ENCODE measurements around the gene PSME3.
"Not testable (repeated sequence)": the region's sequence is repeated elsewhere in the genome, so short reads cannot be mapped to it uniquely, and the experiment has no call there.

PSME3 gene

GRCh38 chr17:42866631-42867575 is 33.7 kb downstream of the PSME3 start:
- no peaks in the 10 kb centered on the region for H3K4me1 Mint-ChIP-seq (ENCODE audit: low read depth)

GRCh38 chr17:42867694-42868261 is 34.6 kb downstream of the PSME3 start:
- DNase-seq (ENCODE audit: low spot score); H3K9me3 Mint-ChIP-seq; H3K36me3 Mint-ChIP-seq (ENCODE audit: low read depth): not testable (repeated sequence)

More at GRCh38 chr17:42866631-42867575, 33.7 kb downstream of the PSME3 start:
- Mint-ChIP-seq H3K9me3 (no peaks in the 10 kb centered on the region), H3K4me3 (no peak overlapping the region), H3K36me3 (ENCODE audit: low read depth) (no peaks in the 10 kb centered on the region), H3K27me3 (ENCODE audit: low read depth) (peaks cover 5% of the 10 kb centered on the region), H3K27ac (no peak overlapping the region)
- no peak for DNase-seq (ENCODE audit: low spot score)

GRCh38 chr17:42868338-42868737 is 35.1 kb downstream of the PSME3 start:
- no peaks in the 10 kb centered on the region for H3K36me3 Mint-ChIP-seq (ENCODE audit: low read depth)
- H3K4me3 Mint-ChIP-seq = no peak overlapping the region
- peaks cover 5% of the 10 kb centered on the region for H3K27me3 Mint-ChIP-seq (ENCODE audit: low read depth)
- H3K4me1 Mint-ChIP-seq (ENCODE audit: low read depth) = no peaks in the 10 kb centered on the region
- no peaks in the 10 kb centered on the region for H3K9me3 Mint-ChIP-seq
- DNase-seq (ENCODE audit: low spot score) = no peak
- H3K27ac Mint-ChIP-seq = no peak overlapping the region

More at GRCh38 chr17:42867694-42868261, 34.6 kb downstream of the PSME3 start:
- not testable (repeated sequence) for H3K27me3 Mint-ChIP-seq (ENCODE audit: low read depth); H3K4me1 Mint-ChIP-seq (ENCODE audit: low read depth); H3K27ac Mint-ChIP-seq; H3K4me3 Mint-ChIP-seq

GRCh38 chr17:42871647-42872046 is 38.5 kb downstream of the PSME3 start:
- Mint-ChIP-seq H3K9me3 (no peaks in the 10 kb centered on the region), H3K36me3 (ENCODE audit: low read depth) (no peaks in the 10 kb centered on the region), H3K27me3 (ENCODE audit: low read depth) (peaks cover 3% of the 10 kb centered on the region), H3K4me3 (no peak overlapping the region), H3K27ac (no peak overlapping the region), H3K4me1 (ENCODE audit: low read depth) (no peaks in the 10 kb centered on the region)
- no peak for DNase-seq (ENCODE audit: low spot score)

- Mint-ChIP-seq H3K27me3 (ENCODE audit: low read depth) (no peaks in the 10 kb centered on the region), H3K4me1 (ENCODE audit: low read depth) (no peaks in the 10 kb centered on the region)
Measured at GRCh38 chr17:42872251-42872965, 39.2 kb downstream of the PSME3 start.

GRCh38 chr17:42873315-42873714 is 40.1 kb downstream of the PSME3 start:
- Mint-ChIP-seq H3K27ac (no peak overlapping the region), H3K4me3 (no peak overlapping the region), H3K4me1 (ENCODE audit: low read depth) (no peaks in the 10 kb centered on the region), H3K27me3 (ENCODE audit: low read depth) (peaks cover 2% of the 10 kb centered on the region), H3K9me3 (no peaks in the 10 kb centered on the region), H3K36me3 (ENCODE audit: low read depth) (no peaks in the 10 kb centered on the region)
- no peak for DNase-seq (ENCODE audit: low spot score)

More at GRCh38 chr17:42872251-42872965, 39.2 kb downstream of the PSME3 start:
- Mint-ChIP-seq H3K27ac (no peak overlapping the region), H3K9me3 (no peaks in the 10 kb centered on the region), H3K36me3 (ENCODE audit: low read depth) (no peaks in the 10 kb centered on the region), H3K4me3 (no peak overlapping the region)
- no peak for DNase-seq (ENCODE audit: low spot score)

GRCh38 chr17:42873932-42874695 is 40.9 kb downstream of the PSME3 start:
- not testable (repeated sequence) for H3K4me3 Mint-ChIP-seq; H3K4me1 Mint-ChIP-seq (ENCODE audit: low read depth); DNase-seq (ENCODE audit: low spot score); H3K9me3 Mint-ChIP-seq; H3K27ac Mint-ChIP-seq; H3K27me3 Mint-ChIP-seq (ENCODE audit: low read depth); H3K36me3 Mint-ChIP-seq (ENCODE audit: low read depth)

GRCh38 chr17:42877037-42877436 is 43.8 kb downstream of the PSME3 start:
- no peak for DNase-seq (ENCODE audit: low spot score)
- Mint-ChIP-seq H3K27me3 (ENCODE audit: low read depth) (peaks cover 2% of the 10 kb centered on the region), H3K9me3 (no peaks in the 10 kb centered on the region), H3K4me3 (no peak overlapping the region), H3K4me1 (ENCODE audit: low read depth) (no peaks in the 10 kb centered on the region), H3K27ac (no peak overlapping the region), H3K36me3 (ENCODE audit: low read depth) (no peaks in the 10 kb centered on the region)

GRCh38 chr17:42878123-42878880 is 45.1 kb downstream of the PSME3 start:
- H3K9me3 Mint-ChIP-seq = no peaks in the 10 kb centered on the region
- H3K36me3 Mint-ChIP-seq (ENCODE audit: low read depth) = no peaks in the 10 kb centered on the region
- no peak overlapping the region for H3K27ac Mint-ChIP-seq
- H3K4me3 Mint-ChIP-seq = no peak overlapping the region
- no peak for DNase-seq (ENCODE audit: low spot score)
- H3K4me1 Mint-ChIP-seq (ENCODE audit: low read depth) = no peaks in the 10 kb centered on the region
- peaks cover 2% of the 10 kb centered on the region for H3K27me3 Mint-ChIP-seq (ENCODE audit: low read depth)

- Mint-ChIP-seq H3K27me3 (ENCODE audit: low read depth) (peaks cover 2% of the 10 kb centered on the region), H3K9me3 (no peaks in the 10 kb centered on the region), H3K27ac (no peak overlapping the region), H3K4me3 (no peak overlapping the region), H3K4me1 (ENCODE audit: low read depth) (no peaks in the 10 kb centered on the region), H3K36me3 (ENCODE audit: low read depth) (no peaks in the 10 kb centered on the region)
- DNase-seq (ENCODE audit: low spot score) = no peak
Measured at GRCh38 chr17:42878924-42879595, 45.9 kb downstream of the PSME3 start.

- H3K4me3 Mint-ChIP-seq = no peak overlapping the region
- H3K4me1 Mint-ChIP-seq (ENCODE audit: low read depth) = no peaks in the 10 kb centered on the region
- H3K9me3 Mint-ChIP-seq = no peaks in the 10 kb centered on the region
- DNase-seq (ENCODE audit: low spot score) = no peak
- peaks cover 2% of the 10 kb centered on the region for H3K27me3 Mint-ChIP-seq (ENCODE audit: low read depth)
- H3K27ac Mint-ChIP-seq = no peak overlapping the region
- no peaks in the 10 kb centered on the region for H3K36me3 Mint-ChIP-seq (ENCODE audit: low read depth)
Measured at GRCh38 chr17:42879596-42879985, 46.4 kb downstream of the PSME3 start.

GRCh38 chr17:42880776-42881310 is 47.6 kb downstream of the PSME3 start:
- Mint-ChIP-seq H3K36me3 (ENCODE audit: low read depth) (no peaks in the 10 kb centered on the region), H3K4me3 (no peak overlapping the region), H3K9me3 (no peaks in the 10 kb centered on the region), H3K27me3 (ENCODE audit: low read depth) (peaks cover 2% of the 10 kb centered on the region), H3K27ac (no peak overlapping the region), H3K4me1 (ENCODE audit: low read depth) (no peaks in the 10 kb centered on the region)
- DNase-seq (ENCODE audit: low spot score) = no peak

Measured in T-helper 2 cell treated with Interferon-gamma antibody and Interleukin-4, amounts not matched to agents 5 μg/mL and 100 μg/mL, for 36 hours (primary cell).